HG03066 (cell line): ENCODE data around the gene NR6A1.

ENCODE experiments used
- ATAC-seq: cut with Tn5 transposase; IDR thresholded peaks from one replicate; pipeline ENCODE4 v1.9.1; 2021; ENCODE audit warnings: low read depth; ENCODE audit not compliant: unreplicated experiment

The NR6A1 gene

DNA sequence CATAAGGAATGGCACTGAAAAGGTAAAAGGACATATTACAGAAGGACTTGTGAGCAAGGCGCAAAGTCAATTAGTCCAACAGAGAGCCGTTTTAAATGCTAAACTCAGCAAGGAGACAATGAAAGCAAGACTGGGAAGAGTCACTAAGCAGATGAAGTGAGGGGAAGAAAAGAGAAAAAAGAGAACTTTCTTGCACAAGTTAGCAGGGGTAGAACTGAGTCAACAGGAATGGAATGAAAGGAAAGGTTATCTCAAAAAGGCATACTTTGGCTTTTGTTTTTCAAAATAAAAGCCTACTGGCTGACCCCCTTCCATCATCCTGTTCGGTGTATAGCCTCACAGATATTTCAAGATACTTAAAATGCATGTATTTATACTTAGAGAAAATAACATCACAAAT is 75.0 kb downstream of the NR6A1 start:
- no peak for ATAC-seq

DNA sequence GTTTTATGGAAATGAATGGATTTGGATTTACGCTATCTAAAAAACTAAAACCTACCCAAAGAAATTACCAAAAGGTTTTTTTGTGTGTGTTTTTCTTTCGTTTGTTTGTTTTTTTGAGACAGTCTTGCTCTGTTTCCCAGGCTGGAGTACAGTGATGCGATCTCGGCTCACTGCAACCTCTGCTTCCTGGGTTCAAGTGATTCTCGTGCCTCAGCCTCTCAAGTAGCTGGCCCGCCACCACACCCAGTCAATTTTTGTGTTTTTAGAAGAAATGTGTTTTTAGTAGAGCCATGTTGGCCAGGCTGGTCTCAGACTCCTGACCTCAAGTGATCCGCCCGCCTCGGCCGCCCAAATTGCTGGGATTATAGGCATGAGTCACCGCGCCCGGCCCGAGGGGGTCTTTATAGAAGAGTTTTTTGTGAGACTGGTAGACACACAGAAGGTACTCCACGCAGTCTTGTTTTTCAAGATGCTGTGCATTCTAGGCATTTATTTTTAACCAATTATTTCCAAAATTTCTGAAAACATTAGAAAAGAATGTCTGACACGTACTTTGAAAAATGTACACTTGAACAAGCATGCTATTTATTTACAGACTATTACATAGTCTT is 75.7 kb downstream of the NR6A1 start:
- ATAC-seq, result no peak

DNA sequence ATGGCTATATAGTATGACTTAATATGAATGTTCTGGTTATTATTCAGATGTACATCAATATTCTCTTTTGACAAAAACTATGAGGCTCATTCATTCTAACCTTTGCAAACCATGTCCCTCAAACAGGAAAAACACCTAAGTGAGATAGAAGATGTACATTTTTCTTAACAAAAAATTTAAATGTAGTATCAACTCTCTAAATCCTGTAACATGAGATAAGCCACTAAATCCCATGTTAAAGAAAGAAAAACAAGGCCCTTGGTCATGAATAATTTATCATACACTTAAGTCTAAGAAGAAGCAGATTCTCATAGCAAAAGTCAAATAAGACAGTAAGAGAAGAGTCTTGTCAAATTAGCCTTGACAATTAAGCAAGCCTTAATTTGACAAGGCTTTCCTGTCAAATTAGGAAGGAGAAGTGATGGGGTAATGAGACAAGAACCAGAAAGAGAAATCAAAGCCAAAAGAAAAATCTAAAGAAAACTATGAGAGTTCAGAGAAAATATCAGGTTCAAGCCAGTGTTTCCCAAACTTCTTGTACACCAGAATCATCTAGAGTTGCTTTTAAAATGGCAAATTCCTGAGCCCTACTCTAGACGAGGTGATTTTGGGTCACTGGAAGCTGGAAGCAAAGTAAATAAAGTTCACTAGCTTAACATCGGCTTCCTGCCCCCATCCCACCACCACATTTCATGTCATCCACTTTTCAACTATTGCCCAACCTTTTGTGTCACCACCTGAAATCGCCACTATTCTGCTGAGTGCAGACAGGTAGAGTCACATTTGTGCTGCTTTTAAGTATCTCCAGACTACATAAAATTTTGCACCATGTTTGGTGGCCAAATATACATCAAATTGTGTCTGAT is 76.5 kb downstream of the NR6A1 start:
- no peak for ATAC-seq

DNA sequence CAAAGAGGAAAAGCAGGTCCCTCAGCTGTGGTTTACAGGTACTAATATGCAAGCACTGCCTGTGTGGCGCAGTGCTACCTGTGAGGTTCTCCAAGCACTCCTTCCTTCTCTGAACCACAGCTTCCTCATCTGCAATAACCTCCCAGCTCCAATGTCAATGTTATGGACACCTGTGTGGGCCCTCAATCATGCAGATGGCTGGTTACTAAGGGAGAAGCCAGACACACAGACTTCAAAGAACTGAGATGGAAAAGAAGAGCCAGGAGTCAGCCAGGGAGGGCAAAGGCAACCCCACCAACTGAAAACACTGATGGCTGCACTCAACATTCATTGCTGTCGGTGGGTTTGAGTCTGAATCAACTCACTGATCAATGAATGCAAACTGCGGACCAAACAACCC is 77.7 kb downstream of the NR6A1 start:
- no peak for ATAC-seq

DNA sequence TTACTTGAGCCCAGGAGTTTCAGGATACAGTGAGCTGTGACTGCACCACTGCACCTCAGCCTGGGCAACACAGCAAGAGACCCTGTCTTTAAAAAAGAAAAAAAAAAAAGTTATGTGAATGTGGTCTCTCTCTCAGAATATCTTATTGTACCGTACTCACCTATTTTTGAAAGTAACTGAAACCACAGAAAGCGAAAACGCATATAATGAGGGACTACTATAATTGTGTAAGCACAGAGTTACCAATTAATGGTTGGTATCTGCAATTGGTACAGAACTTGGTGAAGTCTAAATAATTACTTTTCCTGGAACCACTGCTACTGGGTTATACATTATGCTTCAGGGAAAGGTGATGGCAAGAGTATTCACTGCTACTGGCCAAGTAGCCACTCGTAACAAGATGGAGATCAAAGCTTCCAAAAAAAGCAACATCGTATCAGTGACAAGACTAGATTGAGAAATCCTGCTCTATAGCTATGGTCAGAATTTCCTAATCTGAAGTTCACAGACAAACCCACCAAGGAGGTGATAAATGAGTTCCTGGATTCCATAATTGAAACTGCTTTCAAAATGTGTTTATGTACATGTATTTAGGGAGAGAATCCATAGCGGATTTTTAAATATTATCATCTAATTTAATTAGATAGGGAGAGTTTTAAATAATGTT is 82.7 kb downstream of the NR6A1 start:
- no peak for ATAC-seq

DNA sequence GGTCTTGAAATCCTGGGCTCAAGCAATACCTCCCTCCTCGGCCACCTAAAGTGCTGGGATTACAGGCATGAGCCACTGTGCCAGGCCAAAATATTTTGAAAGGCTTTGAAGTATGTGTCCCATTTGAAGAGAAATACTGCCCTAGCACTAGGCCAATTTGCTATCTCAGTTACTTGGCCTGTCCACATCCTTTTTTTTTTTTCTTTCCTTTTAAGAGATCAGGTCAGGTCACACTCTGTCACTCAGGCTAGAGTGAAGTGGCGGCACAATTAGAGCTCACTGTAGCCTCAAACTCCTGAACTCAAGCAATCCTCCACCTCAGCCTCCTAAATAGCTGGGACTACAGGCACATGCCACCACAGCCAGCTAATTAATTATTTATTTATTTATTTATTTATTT is 84.2 kb downstream of the NR6A1 start:
- no peak for ATAC-seq

DNA sequence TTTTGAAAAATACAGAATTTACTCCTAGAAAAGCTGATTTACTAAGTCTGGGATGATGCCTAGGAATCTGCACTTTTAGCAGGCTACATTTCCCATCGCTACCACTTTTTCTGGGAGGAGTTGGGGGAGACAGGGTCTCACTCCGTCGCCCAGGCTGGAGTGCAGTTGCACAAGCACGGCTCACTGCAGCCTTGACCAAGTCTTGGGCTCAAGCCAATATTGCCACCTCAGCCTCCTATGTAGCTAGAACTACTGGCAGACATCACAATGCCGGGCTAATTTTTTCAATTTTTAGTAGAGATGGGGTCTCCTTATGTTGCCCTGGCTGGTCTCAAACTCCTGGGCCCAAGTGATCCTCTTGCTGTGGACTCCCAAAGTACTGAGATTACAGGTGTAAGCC is 85.9 kb downstream of the NR6A1 start:
- no peak for ATAC-seq

DNA sequence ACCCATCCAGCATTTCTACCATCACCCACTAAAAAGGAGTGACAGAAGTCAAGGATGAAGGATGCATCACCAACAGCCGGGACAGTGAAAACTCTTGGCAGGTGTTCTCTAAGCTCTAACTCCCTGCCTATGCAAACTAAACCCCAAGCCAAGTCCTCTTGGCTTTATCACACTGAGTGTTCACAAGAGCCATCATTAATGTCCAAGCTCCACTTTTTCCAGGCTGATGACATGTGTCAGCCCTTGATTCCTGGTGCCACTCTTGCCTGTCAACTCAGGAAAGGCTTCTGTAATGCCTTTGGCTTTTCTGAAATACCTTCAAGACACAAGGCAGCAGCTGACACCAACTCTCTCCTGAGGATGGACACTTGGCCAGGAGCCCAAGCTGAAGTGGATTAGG is 86.9 kb downstream of the NR6A1 start:
- ATAC-seq, result no peak

DNA sequence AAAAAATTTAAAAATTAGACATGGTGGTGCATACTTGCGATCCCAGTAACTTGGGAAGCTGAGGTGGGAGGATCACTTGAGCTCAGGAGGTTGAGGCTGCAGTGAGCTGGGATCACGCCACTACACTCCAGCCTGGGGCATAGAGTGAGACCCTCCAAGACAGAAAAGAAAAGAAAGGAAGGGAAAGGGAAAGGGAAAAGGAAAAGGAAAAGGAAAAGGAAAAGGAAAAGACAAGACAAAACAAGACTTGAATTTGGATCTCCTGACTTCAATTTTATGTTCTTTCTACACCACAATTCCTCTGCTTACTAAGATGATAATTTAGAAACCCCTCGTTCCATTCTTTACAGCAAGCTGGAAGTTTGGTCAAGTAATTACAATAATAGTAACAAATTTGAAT is 88.1 kb downstream of the NR6A1 start:
- ATAC-seq, result no peak

DNA sequence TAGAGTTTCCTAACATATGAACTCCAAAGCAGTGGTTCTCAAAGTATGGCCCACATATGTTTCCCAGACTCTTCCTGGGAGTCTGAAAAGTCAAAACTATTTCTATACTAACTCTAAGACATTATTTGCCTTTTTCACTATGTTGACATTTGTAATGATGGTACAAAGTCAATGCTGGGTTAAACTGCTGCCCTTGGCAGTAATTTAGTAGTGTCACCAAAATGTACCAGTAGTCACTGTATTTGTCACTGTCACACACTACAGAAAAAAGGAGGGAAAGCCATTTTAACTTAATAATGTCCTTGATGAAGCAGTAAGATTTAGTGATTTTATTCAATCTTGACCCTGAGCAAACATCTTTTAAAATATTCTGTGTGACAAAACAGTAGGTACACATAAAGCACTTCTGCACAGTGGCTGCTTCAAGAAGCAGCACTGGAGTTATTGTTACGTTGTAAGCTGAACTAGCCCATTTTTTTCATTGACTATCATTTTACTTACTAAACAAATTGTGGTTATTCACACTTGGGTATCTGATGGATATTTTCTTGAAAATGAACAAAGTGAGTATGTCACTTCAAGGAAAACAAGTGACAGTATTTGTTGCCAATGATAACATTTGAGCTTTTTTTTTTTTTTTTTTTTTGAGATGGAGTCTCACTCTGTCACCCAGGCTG is 90.3 kb downstream of the NR6A1 start:
- no peak for ATAC-seq

DNA sequence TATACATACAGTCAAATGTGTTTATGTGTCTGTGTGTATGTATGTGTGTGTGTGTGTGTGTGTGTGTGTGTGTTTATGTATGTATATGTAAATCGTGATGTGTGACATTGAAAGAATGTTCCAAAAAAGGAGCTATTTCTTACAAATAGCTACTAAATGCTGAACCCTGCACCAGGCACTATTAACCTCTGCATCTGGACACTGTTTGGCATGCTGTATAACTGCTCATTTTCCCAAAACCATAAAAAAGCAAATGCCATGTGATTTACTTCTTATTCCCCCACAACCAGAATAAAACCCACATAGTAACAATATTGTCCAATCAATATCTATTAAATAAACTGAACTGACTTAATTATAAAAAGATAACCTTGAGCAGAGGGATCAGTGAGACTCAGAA is 91.1 kb downstream of the NR6A1 start:
- ATAC-seq, result no peak

DNA sequence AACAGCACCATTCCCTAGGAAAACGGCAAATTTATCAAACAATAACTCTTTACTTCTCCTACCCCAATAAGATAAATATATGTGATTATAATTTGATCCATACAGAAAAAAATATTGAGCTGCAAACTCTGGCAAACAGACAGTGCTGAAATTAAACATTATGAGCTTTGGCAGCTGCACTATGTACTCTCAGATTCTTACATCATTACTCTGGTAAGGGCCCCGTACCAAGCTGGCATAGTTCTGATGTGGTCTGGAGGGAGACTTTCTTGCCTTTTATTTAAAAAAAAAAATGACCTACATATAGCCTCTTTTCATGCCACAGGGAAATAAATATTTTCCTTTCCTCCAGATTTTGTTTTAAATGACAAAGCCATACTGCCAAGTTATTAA is 95.0 kb downstream of the NR6A1 start:
- ATAC-seq, result no peak

DNA sequence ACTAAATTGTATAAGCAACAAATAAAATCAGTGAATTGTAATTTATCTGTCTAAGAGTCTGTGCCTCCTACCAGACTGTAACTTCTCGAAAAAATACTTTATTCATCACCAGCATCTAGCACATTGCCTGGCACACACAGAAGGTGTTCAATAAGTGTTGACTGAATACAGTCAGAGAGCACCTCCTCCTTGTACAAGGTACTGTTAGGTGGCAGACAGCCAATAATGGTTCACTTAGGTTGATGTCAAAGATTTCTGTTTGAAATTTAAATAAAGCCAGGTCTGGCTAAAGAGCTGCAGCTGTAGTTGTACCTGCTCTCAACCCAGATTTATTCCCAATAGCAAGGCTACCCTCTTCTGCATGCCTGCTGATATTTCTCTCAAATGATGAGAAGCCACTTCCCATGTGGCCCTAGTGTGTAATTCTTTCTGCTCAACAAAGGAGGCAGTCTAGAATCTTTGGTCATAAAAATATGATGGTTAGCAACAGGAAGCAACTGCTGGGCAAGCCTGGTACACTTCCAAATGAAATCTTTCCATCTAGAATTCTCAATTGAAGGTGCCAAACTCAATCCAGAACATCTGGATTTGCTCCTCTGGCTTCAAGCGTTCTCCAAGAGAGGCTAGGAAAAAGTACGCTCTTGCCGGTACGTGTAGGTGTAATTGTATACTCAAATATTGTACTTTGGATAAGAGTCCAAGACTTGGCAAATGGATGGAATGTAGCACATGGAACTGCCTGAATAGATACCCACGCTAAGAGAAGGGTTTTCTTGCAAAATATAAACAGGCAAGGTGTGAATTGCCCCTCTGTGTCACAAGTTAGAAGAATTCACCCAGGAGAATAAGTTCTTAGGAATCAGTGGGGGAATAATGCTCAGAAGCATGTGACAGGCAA is 95.6 kb downstream of the NR6A1 start:
- ATAC-seq, result no peak

DNA sequence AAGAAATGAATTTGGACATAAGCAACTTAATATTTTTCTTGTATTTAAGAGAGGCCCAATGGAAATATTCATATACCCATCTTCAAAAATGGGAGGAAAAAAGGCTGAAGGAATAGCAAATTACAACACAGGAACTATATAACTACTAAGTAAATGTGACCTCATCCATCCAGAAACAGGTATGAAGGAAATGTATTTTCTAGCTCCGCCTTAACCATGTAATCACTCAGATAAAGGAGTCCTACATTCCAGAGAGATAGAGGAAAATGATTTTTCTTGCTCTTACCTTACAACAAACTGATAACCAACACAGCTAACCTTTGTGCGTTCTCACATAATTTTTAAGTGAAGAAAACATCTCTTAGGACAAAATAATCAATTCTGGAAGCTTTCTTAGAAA is 96.5 kb downstream of the NR6A1 start:
- ATAC-seq, result no peak

DNA sequence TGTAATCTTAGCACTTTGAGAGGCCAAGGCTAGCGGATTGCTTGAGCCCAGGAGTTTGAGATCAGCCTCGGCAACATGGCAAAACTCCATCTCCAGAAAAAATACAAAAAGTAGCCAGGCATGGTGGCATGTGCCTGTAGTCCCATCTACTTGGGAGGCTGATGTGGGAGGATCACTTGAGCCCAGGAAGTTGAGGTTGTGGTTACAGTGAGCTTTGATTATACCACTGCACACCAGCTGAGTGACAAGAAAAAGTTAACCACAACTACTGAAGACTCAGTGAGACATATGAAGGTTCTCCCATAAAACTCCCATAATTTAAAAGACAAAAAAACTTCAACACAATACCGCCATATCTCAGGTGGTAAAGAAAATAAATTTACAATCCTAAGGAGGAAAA is 98.0 kb downstream of the NR6A1 start:
- ATAC-seq, result no peak

DNA sequence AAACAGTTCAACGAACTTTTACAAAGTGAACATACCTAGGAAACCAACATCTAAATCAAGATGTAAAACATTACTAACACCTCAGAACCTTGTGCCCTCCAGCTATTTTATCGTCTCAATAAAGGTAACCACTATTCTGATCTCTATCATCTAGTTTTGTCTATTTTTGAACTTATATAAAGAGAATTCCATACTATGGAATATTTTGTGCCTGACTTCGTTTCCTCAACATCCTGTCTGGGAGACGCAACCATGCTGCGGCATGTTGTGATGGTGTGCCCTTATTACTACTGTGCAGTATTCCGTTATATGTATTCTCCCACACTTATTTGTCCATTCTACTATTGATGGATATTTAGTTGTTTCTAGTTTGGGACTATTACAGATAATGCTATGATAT is 99.2 kb downstream of the NR6A1 start:
- ATAC-seq, result no peak

DNA sequence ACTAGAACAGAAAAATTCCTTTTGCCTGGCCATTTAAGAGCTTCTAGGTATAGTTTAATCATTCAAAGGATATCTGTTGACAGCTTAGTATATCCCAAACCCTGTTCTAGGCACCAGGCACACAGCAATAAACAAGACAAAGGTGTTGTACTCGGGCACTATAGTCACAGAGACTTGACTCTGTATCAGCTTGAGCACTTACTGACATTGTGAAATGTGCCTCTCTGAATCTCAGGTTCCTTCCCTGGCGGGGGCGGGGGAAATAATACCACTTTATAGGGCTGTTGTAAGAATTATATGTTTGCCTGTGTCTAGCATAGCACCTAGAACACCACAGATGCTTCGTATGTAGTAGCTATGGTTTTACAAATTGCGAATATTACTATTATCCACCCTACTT is 104.5 kb downstream of the NR6A1 start:
- no peak for ATAC-seq

DNA sequence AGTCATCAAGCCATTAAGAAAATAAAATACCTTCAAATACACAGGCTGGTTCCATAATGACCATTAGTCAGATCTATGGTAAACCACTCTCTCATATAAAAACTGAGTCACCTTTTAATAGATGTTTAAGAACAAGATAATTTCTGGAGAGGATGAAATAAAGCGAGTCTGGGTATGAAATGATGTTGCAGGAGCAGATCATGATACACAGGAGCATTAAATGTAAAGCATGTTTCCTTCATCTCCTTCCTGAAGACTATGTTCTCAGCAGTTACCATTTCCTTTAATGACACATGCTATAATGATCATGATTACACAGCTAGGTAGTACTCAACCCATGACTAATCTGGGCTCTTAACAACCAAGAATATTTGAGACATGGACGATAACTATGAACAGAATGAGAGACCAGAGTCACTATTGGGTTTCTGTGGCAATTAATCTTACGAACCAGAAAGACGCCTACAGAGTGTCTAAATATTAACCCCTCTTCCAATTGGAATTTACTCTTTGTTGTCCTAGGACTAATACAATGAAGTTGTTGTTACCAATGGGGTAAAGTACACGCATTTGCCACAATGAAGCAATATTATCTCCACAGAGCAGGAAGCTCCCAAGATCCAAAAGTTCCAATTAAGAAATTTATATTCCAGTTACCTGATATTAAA is 105.6 kb downstream of the NR6A1 start:
- no peak for ATAC-seq

DNA sequence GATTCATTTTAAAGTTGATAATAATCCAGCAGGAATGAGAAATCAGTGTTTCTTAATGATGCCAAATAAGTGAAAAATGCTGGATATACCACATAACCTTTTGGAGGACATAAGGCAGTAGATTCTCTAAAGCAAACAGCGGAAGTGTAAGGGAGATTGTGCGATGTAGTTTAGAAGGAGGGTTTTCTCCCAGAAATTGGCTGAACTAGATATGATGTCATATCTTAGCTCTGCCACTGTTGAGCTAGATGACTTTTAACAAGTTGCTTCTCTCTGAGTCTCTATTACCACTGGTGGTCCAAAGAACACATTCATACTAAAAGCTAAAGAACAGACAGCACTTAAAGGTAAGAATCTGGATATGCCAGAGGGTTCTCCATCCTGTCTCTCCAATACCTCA is 107.0 kb downstream of the NR6A1 start:
- ATAC-seq, result no peak
